ENCODE results near the gene LIX1L. TPM values are rescaled to one million over a fixed set of nuclear protein-coding genes. Genes with fewer than 3 reads are reported as not detected.

The LIX1L gene
- total and polyA plus RNA-seq, 2 of the 13 experiments (the other 11 are each of a cell fraction or from before 2014, with no cell fraction given), result 8.1 to 24.9 TPM

DNA sequence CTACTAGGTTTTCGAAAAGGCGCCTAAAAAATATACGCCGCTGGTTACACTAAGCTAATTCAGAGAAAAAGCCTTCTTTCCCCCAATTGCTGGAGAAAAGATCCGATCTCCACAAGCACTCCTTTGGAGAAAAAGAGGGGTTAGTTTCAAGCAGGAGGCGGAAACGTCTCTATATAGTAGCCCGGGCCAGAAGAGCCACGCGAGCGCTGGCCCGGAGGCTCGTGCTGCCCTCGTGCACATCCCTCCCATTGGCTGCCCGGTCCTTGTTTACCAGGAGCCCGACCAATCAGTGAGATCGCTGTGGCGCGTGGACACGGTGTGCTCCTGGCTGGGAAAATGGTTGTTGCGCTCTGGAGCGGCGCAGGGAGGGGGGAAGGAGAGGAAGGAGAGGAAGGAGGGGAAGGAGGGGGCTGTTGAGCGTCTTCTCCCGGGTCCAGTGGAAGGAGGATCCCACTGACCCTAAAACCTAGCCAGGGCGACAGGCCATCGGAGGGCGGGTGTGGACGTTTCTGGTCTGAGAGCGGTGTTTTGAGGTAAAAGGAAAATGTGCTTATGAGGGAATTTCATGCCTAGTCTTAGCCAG is 38.7 kb upstream of the LIX1L start, which contains the start of gene TXNIP (continued):
- TF ChIP-seq, protein P1, sequence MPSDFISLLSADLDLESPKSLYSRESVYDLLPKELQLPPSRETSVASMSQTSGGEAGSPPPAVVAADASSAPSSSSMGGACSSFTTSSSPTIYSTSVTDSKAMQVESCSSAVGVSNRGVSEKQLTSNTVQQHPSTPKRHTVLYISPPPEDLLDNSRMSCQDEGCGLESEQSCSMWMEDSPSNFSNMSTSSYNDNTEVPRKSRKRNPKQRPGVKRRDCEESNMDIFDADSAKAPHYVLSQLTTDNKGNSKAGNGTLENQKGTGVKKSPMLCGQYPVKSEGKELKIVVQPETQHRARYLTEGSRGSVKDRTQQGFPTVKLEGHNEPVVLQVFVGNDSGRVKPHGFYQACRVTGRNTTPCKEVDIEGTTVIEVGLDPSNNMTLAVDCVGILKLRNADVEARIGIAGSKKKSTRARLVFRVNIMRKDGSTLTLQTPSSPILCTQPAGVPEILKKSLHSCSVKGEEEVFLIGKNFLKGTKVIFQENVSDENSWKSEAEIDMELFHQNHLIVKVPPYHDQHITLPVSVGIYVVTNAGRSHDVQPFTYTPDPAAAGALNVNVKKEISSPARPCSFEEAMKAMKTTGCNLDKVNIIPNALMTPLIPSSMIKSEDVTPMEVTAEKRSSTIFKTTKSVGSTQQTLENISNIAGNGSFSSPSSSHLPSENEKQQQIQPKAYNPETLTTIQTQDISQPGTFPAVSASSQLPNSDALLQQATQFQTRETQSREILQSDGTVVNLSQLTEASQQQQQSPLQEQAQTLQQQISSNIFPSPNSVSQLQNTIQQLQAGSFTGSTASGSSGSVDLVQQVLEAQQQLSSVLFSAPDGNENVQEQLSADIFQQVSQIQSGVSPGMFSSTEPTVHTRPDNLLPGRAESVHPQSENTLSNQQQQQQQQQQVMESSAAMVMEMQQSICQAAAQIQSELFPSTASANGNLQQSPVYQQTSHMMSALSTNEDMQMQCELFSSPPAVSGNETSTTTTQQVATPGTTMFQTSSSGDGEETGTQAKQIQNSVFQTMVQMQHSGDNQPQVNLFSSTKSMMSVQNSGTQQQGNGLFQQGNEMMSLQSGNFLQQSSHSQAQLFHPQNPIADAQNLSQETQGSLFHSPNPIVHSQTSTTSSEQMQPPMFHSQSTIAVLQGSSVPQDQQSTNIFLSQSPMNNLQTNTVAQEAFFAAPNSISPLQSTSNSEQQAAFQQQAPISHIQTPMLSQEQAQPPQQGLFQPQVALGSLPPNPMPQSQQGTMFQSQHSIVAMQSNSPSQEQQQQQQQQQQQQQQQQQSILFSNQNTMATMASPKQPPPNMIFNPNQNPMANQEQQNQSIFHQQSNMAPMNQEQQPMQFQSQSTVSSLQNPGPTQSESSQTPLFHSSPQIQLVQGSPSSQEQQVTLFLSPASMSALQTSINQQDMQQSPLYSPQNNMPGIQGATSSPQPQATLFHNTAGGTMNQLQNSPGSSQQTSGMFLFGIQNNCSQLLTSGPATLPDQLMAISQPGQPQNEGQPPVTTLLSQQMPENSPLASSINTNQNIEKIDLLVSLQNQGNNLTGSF (CRISPR knock-in tag; IDR thresholded peaks at IDR 0.05), result no peak
- TF ChIP-seq ZNF10 (CRISPR knock-in tag; IDR thresholded peaks at IDR 0.05; ENCODE audit: borderline replicate concordance, low read depth) (no peak), ZNF891 (CRISPR knock-in tag; IDR thresholded peaks at IDR 0.05) (peak; percentile 66; the same call in 1 of the 2 replicates), HNRNPH1 (optimal IDR thresholded peaks at IDR 0.05; ENCODE audit: low read depth, low read length) (no peak), ZNF775 (CRISPR knock-in tag; IDR thresholded peaks at IDR 0.05; ENCODE audit: borderline replicate concordance) (0 out of 2 replicates have a peak, but pooled peaks have one; percentile 65), YEATS4 (CRISPR knock-in tag; IDR thresholded peaks at IDR 0.05; ENCODE audit: borderline replicate concordance) (peak; percentile 89; the same call in 1 of the 2 replicates), ZMYM4 (CRISPR knock-in tag; IDR thresholded peaks at IDR 0.05) (peak; percentile 98), ZNF737 (CRISPR knock-in tag; IDR thresholded peaks at IDR 0.05; ENCODE audit: borderline replicate concordance) (no peak), KDM1A (CRISPR knock-in tag; IDR thresholded peaks at IDR 0.05) (peak; percentile 24; the same call in 1 of the 2 replicates), BRD4 (CRISPR knock-in tag; IDR thresholded peaks at IDR 0.05) (no peak; the same call in 1 of the 2 replicates), ZNF180 (CRISPR knock-in tag; IDR thresholded peaks at IDR 0.05; ENCODE audit: borderline replicate concordance, low read depth) (no peak), ZSCAN25 (CRISPR knock-in tag; IDR thresholded peaks at IDR 0.05) (peak; percentile 90), ZBTB3 (CRISPR knock-in tag; IDR thresholded peaks at IDR 0.05; ENCODE audit: borderline replicate concordance, low read depth) (peak; percentile 78; the same call in 1 of the 2 replicates), ZNF713 (CRISPR knock-in tag; IDR thresholded peaks at IDR 0.05) (no peak)
- TF ChIP-seq, protein P2, sequence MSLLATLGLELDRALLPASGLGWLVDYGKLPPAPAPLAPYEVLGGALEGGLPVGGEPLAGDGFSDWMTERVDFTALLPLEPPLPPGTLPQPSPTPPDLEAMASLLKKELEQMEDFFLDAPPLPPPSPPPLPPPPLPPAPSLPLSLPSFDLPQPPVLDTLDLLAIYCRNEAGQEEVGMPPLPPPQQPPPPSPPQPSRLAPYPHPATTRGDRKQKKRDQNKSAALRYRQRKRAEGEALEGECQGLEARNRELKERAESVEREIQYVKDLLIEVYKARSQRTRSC (CRISPR knock-in tag; IDR thresholded peaks at IDR 0.05; ENCODE audit: low read depth), result no peak
- TF ChIP-seq, protein P3, sequence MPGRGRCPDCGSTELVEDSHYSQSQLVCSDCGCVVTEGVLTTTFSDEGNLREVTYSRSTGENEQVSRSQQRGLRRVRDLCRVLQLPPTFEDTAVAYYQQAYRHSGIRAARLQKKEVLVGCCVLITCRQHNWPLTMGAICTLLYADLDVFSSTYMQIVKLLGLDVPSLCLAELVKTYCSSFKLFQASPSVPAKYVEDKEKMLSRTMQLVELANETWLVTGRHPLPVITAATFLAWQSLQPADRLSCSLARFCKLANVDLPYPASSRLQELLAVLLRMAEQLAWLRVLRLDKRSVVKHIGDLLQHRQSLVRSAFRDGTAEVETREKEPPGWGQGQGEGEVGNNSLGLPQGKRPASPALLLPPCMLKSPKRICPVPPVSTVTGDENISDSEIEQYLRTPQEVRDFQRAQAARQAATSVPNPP (CRISPR knock-in tag; IDR thresholded peaks at IDR 0.05), result peak; percentile 52; the same call in 1 of the 2 replicates
- TF ChIP-seq, protein P4, sequence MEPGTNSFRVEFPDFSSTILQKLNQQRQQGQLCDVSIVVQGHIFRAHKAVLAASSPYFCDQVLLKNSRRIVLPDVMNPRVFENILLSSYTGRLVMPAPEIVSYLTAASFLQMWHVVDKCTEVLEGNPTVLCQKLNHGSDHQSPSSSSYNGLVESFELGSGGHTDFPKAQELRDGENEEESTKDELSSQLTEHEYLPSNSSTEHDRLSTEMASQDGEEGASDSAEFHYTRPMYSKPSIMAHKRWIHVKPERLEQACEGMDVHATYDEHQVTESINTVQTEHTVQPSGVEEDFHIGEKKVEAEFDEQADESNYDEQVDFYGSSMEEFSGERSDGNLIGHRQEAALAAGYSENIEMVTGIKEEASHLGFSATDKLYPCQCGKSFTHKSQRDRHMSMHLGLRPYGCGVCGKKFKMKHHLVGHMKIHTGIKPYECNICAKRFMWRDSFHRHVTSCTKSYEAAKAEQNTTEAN (CRISPR knock-in tag; conservative IDR thresholded peaks at IDR 0.05), result peak; percentile 57; the same call in 1 of the 2 replicates

All from HepG2 (cell line).